Measurements from ENCODE around the gene SBK2.
"Not testable (repeated sequence)": the region's sequence is repeated elsewhere in the genome, so short reads cannot be mapped to it uniquely, and the experiment has no call there.

SBK2 gene

GRCh38 chr19:55536951-55537740 is at the start of gene SBK2:
SBK2 (minus strand) TSS chr19:55537133; CDS start chr19:55536294, 839 bp downstream.
- H3K4me3 ChIP-seq (ENCODE audit: low read depth in 1 of 2, low read length in 2 of 2), result no peak within 1 kb of the TSS
- no peaks in the 10 kb centered on the region for H3K4me1 ChIP-seq (ENCODE audit: control insufficient read depth in 1 of 2, insufficient read depth in 2 of 2, low read length in 2 of 2)
- H3K27ac ChIP-seq (ENCODE audit: low read length), result no peak within 1 kb of the TSS

GRCh38 chr19:55585658-55586339 is 48.9 kb upstream of the SBK2 start:
- Histone ChIP-seq H3K36me3 (ENCODE audit: control insufficient read depth in 1 of 2, insufficient read depth in 2 of 2, low read length in 2 of 2) (no peaks in the 10 kb centered on the region), H3K4me3 (ENCODE audit: low read depth in 1 of 2, low read length in 2 of 2) (peak overlapping the region; percentile 37 to 48), H3K27me3 (ENCODE audit: low read depth, low read length) (no peaks in the 10 kb centered on the region), H3K4me1 (ENCODE audit: control insufficient read depth in 1 of 2, insufficient read depth in 2 of 2, low read length in 2 of 2) (peaks cover 6 to 37% of the 10 kb centered on the region in 2 donors), H3K9me3 (ENCODE audit: control insufficient read depth in 1 of 2, low read length in 2 of 2) (no peaks in the 10 kb centered on the region), H3K27ac (ENCODE audit: low read length) (no peak overlapping the region)

More at GRCh38 chr19:55536951-55537740, at the start of gene SBK2:
- H3K27me3 ChIP-seq (ENCODE audit: low read depth, low read length), result no peaks in the 10 kb centered on the region
- no peaks in the 10 kb centered on the region for H3K36me3 ChIP-seq (ENCODE audit: control insufficient read depth in 1 of 2, insufficient read depth in 2 of 2, low read length in 2 of 2)
- H3K9me3 ChIP-seq (ENCODE audit: control insufficient read depth in 1 of 2, low read length in 2 of 2), result no peaks in the 10 kb centered on the region

GRCh38 chr19:55584871-55585270 is 47.9 kb upstream of the SBK2 start:
- Histone ChIP-seq H3K4me1 (ENCODE audit: control insufficient read depth in 1 of 2, insufficient read depth in 2 of 2, low read length in 2 of 2) (peaks cover 6 to 40% of the 10 kb centered on the region in 2 donors), H3K4me3 (ENCODE audit: low read depth in 1 of 2, low read length in 2 of 2) (no peak overlapping the region), H3K27ac (ENCODE audit: low read length) (no peak overlapping the region)

GRCh38 chr19:55583897-55584296 is 47.0 kb upstream of the SBK2 start:
- H3K4me3 ChIP-seq (ENCODE audit: low read depth in 1 of 2, low read length in 2 of 2); H3K27me3 ChIP-seq (ENCODE audit: low read depth, low read length); H3K9me3 ChIP-seq (ENCODE audit: control insufficient read depth in 1 of 2, low read length in 2 of 2); H3K36me3 ChIP-seq (ENCODE audit: control insufficient read depth in 1 of 2, insufficient read depth in 2 of 2, low read length in 2 of 2); H3K27ac ChIP-seq (ENCODE audit: low read length): not testable (repeated sequence)
- H3K4me1 ChIP-seq (ENCODE audit: control insufficient read depth in 1 of 2, insufficient read depth in 2 of 2, low read length in 2 of 2), result peaks cover 6 to 45% of the 10 kb centered on the region in 2 donors

More at GRCh38 chr19:55584871-55585270, 47.9 kb upstream of the SBK2 start:
- Histone ChIP-seq H3K36me3 (ENCODE audit: control insufficient read depth in 1 of 2, insufficient read depth in 2 of 2, low read length in 2 of 2) (no peaks in the 10 kb centered on the region), H3K27me3 (ENCODE audit: low read depth, low read length) (no peaks in the 10 kb centered on the region), H3K9me3 (ENCODE audit: control insufficient read depth in 1 of 2, low read length in 2 of 2) (no peaks in the 10 kb centered on the region)

- not testable (repeated sequence) for H3K9me3 ChIP-seq (ENCODE audit: control insufficient read depth in 1 of 2, low read length in 2 of 2); H3K27ac ChIP-seq (ENCODE audit: low read length); H3K27me3 ChIP-seq (ENCODE audit: low read depth, low read length)
- Histone ChIP-seq H3K4me3 (ENCODE audit: low read depth in 1 of 2, low read length in 2 of 2) (peak overlapping the region in 1 of 2 donors; percentile 9), H3K4me1 (ENCODE audit: control insufficient read depth in 1 of 2, insufficient read depth in 2 of 2, low read length in 2 of 2) (peaks cover 6 to 43% of the 10 kb centered on the region in 2 donors), H3K36me3 (ENCODE audit: control insufficient read depth in 1 of 2, insufficient read depth in 2 of 2, low read length in 2 of 2) (peaks cover 2 to 15% of the 10 kb centered on the region in 2 donors)
These were observed 45.4 kb upstream of the SBK2 start for GRCh38 chr19:55582284-55582683.

- peaks cover 7 to 20% of the 10 kb centered on the region in 2 donors for H3K36me3 ChIP-seq (ENCODE audit: control insufficient read depth in 1 of 2, insufficient read depth in 2 of 2, low read length in 2 of 2)
- peaks cover 6 to 39% of the 10 kb centered on the region in 2 donors for H3K4me1 ChIP-seq (ENCODE audit: control insufficient read depth in 1 of 2, insufficient read depth in 2 of 2, low read length in 2 of 2)
- no peaks in the 10 kb centered on the region for H3K27me3 ChIP-seq (ENCODE audit: low read depth, low read length)
- H3K9me3 ChIP-seq (ENCODE audit: control insufficient read depth in 1 of 2, low read length in 2 of 2), result no peaks in the 10 kb centered on the region
- peak overlapping the region in 1 of 2 donors; percentile 9 for H3K4me3 ChIP-seq (ENCODE audit: low read depth in 1 of 2, low read length in 2 of 2)
- H3K27ac ChIP-seq (ENCODE audit: low read length), result no peak overlapping the region
These were observed 44.9 kb upstream of the SBK2 start for GRCh38 chr19:55581823-55582223.

GRCh38 chr19:55581145-55581822 is 44.4 kb upstream of the SBK2 start:
- H3K27ac ChIP-seq (ENCODE audit: low read length), result peak overlapping the region; percentile 74
- no peaks in the 10 kb centered on the region for H3K9me3 ChIP-seq (ENCODE audit: control insufficient read depth in 1 of 2, low read length in 2 of 2)
- peaks cover 9 to 24% of the 10 kb centered on the region in 2 donors for H3K36me3 ChIP-seq (ENCODE audit: control insufficient read depth in 1 of 2, insufficient read depth in 2 of 2, low read length in 2 of 2)
- peak overlapping the region; percentile 71 to 77 for H3K4me3 ChIP-seq (ENCODE audit: low read depth in 1 of 2, low read length in 2 of 2)
- H3K4me1 ChIP-seq (ENCODE audit: control insufficient read depth in 1 of 2, insufficient read depth in 2 of 2, low read length in 2 of 2), result peaks cover 6 to 33% of the 10 kb centered on the region in 2 donors
- H3K27me3 ChIP-seq (ENCODE audit: low read depth, low read length), result no peaks in the 10 kb centered on the region

- Histone ChIP-seq H3K4me3 (ENCODE audit: low read depth in 1 of 2, low read length in 2 of 2) (peak within 1 kb of the TSS; percentile 71 to 77), H3K27ac (ENCODE audit: low read length) (peak within 1 kb of the TSS; percentile 74), H3K36me3 (ENCODE audit: control insufficient read depth in 1 of 2, insufficient read depth in 2 of 2, low read length in 2 of 2) (peaks cover 9 to 24% of the 10 kb centered on the region in 2 donors), H3K4me1 (ENCODE audit: control insufficient read depth in 1 of 2, insufficient read depth in 2 of 2, low read length in 2 of 2) (peaks cover 6 to 27% of the 10 kb centered on the region in 2 donors), H3K27me3 (ENCODE audit: low read depth, low read length) (no peaks in the 10 kb centered on the region), H3K9me3 (ENCODE audit: control insufficient read depth in 1 of 2, low read length in 2 of 2) (no peaks in the 10 kb centered on the region)
These were observed 43.8 kb upstream of the SBK2 start, which contains the start of gene ZNF579 for GRCh38 chr19:55580628-55581144. ZNF579 (minus strand) TSS chr19:55580848; CDS start chr19:55579639, 1,209 bp downstream.

GRCh38 chr19:55579766-55580621 is 43.1 kb upstream of the SBK2 start:
- no peaks in the 10 kb centered on the region for H3K27me3 ChIP-seq (ENCODE audit: low read depth, low read length)

More at GRCh38 chr19:55579766-55580621, 43.1 kb upstream of the SBK2 start:
- Histone ChIP-seq H3K4me3 (ENCODE audit: low read depth in 1 of 2, low read length in 2 of 2) (peak overlapping the region; percentile 71 to 77), H3K4me1 (ENCODE audit: control insufficient read depth in 1 of 2, insufficient read depth in 2 of 2, low read length in 2 of 2) (peaks cover 6 to 24% of the 10 kb centered on the region in 2 donors), H3K36me3 (ENCODE audit: control insufficient read depth in 1 of 2, insufficient read depth in 2 of 2, low read length in 2 of 2) (peaks cover 9 to 24% of the 10 kb centered on the region in 2 donors), H3K9me3 (ENCODE audit: control insufficient read depth in 1 of 2, low read length in 2 of 2) (no peaks in the 10 kb centered on the region), H3K27ac (ENCODE audit: low read length) (peak overlapping the region; percentile 69)

Measured in muscle layer of duodenum (tissue), 2 donors.